Activated naive CD4-positive, alpha-beta T cell treated with anti-CD3 and anti-CD28 coated beads, Interleukin-2, amount 50 U/mL, for 24 hours (primary cell): Measurements from ENCODE around the gene WNT7B.

Experiments
- H3K27ac Mint-ChIP-seq: one replicate; pipeline ENCODE4 v1.8.0; 2021; ENCODE audit warnings: mild to moderate bottlenecking, mixed read lengths
- H3K27me3 Mint-ChIP-seq: one replicate; pipeline ENCODE4 v1.8.0; 2021; ENCODE audit warnings: mixed read lengths
- H3K36me3 Mint-ChIP-seq: one replicate; pipeline ENCODE4 v1.8.0; 2021; ENCODE audit warnings: mixed read lengths
- H3K4me1 Mint-ChIP-seq: one replicate; pipeline ENCODE4 v1.8.0; 2021; ENCODE audit warnings: mixed read lengths
- H3K4me3 Mint-ChIP-seq: one replicate; pipeline ENCODE4 v1.8.0; 2021; ENCODE audit warnings: mild to moderate bottlenecking, mixed read lengths
- H3K9me3 Mint-ChIP-seq: one replicate; pipeline ENCODE4 v1.8.0; 2021; ENCODE audit warnings: mixed read lengths

Gene WNT7B

GRCh38 chr22:45971408-45972028, 5.4 kb downstream of the WNT7B start:
- no peak overlapping the region for H3K27ac Mint-ChIP-seq
- H3K4me3 Mint-ChIP-seq = no peak overlapping the region
- no peaks in the 10 kb centered on the region for H3K9me3 Mint-ChIP-seq
- no peaks in the 10 kb centered on the region for H3K4me1 Mint-ChIP-seq
- peaks cover 33% of the 10 kb centered on the region for H3K27me3 Mint-ChIP-seq
- H3K36me3 Mint-ChIP-seq = no peaks in the 10 kb centered on the region

DNA sequence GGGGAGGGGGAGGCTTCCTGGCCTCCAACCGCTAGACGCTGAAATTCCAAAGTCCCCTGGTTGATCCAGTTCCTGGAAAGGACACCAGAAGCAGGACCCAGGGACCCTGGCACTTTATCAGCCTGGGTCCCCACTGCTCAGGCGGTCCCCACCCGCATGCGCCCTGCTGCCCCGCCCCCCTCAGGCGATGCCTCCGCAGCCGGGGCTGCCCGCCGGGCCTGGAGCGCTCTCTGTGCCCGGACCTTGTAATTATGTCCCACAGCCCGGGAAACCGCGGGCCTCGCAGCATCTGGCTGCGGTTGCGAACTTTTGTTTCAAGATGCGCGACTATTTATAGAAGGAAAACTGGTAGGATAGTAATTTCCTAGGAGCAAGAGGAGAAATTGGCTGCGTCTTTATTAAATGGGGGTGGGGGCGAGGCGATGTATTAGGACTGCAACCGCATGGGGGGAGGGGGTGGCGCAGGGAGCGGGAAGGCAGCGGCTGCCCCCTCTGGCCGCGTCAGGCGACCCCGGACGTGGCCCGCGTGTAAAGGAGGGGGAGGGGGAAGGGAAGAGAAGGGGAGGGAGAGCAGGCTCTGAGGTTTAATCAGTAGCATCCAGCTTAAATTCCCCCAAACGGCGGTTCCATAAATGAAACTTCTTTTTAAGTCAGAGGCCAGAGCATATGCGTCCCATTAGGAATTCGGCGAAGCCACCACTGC, 6.1 kb downstream of the WNT7B start:
- Mint-ChIP-seq H3K4me3 (no peak overlapping the region), H3K27me3 (peaks cover 33% of the 10 kb centered on the region)

DNA sequence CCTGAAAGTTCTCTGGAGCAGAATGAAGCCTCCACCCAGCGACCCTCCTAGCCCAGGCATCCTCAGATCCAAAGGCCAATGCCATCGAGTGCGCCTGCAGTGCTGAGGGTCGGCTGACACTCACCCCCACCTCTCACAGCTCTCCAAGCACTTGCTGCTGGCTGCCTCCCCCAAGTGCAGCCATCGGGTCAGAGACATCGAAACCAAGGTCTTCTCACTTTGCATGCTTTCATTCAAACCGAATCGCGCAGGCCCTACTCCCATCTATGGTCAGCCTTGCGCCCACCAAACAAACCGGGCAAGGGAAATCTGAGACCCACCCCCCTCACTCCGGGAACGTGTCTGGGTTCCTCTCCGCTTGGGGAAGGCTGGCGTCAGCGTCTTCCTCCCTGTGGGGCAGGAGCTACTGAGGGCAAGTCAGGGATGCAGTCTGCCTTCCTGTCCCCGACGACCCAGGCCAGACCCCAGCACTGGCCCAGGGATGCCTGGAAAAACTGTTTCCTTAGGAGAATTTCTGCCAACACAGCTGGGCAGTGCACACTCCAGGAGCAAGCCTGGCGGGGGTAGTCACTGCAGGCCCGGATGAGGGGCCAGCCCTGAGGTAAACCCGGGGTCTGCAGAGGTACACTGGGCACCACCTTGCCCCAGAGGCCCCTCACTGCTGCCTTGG, 7.0 kb downstream of the WNT7B start:
- no peaks in the 10 kb centered on the region for H3K36me3 Mint-ChIP-seq
- no peak overlapping the region for H3K4me3 Mint-ChIP-seq

More for the DNA sequence above, 6.1 kb downstream of the WNT7B start:
- no peaks in the 10 kb centered on the region for H3K9me3 Mint-ChIP-seq
- H3K36me3 Mint-ChIP-seq = no peaks in the 10 kb centered on the region
- H3K27ac Mint-ChIP-seq = no peak overlapping the region
- no peaks in the 10 kb centered on the region for H3K4me1 Mint-ChIP-seq

GRCh38 chr22:45969414-45969799, 7.6 kb downstream of the WNT7B start:
- H3K27ac Mint-ChIP-seq = no peak overlapping the region
- peaks cover 29% of the 10 kb centered on the region for H3K27me3 Mint-ChIP-seq
- no peak overlapping the region for H3K4me3 Mint-ChIP-seq
- no peaks in the 10 kb centered on the region for H3K4me1 Mint-ChIP-seq
- no peaks in the 10 kb centered on the region for H3K36me3 Mint-ChIP-seq
- H3K9me3 Mint-ChIP-seq = no peaks in the 10 kb centered on the region

More for the DNA sequence above, 7.0 kb downstream of the WNT7B start:
- Mint-ChIP-seq H3K9me3 (no peaks in the 10 kb centered on the region), H3K4me1 (no peaks in the 10 kb centered on the region), H3K27ac (no peak overlapping the region), H3K27me3 (peaks cover 29% of the 10 kb centered on the region)

DNA sequence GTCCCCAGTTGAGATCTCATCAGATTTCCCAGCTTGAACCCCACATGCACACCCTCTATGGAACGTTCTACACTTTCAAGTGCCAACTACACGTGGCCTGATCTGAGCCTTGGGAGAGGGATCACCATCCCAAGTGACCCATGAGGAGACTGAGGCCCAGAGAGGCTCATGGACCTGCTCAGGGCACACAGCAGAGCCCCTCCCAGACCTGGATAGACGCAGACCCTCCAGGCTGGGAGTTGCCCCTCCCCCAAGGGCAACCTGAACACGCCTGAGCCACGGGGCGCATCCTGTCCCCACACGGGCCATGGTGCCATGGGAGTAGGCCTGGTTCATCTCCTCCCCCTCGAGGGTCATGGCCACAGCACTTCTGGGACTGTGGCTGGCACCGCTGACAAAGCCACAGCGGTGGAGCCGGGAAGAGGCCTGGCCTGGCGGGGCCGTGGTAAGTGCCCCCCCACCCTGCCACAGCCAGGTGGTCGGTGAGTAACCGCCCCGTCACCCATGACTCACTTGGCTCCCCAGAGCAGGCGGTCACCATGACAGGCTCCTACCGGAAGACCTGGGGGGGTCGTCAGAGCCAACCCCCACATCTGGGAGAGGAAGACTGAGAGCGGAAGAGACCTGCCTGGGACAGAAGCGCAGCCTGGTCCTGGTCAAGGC, 8.1 kb downstream of the WNT7B start:
- Mint-ChIP-seq H3K36me3 (no peaks in the 10 kb centered on the region), H3K27me3 (peaks cover 24% of the 10 kb centered on the region), H3K27ac (no peak overlapping the region), H3K9me3 (no peaks in the 10 kb centered on the region), H3K4me1 (no peaks in the 10 kb centered on the region), H3K4me3 (no peak overlapping the region)

- no peak overlapping the region for H3K4me3 Mint-ChIP-seq
- H3K27me3 Mint-ChIP-seq = peaks cover 20% of the 10 kb centered on the region
- no peaks in the 10 kb centered on the region for H3K4me1 Mint-ChIP-seq
- no peak overlapping the region for H3K27ac Mint-ChIP-seq
- no peaks in the 10 kb centered on the region for H3K9me3 Mint-ChIP-seq
- no peaks in the 10 kb centered on the region for H3K36me3 Mint-ChIP-seq
These were observed 8.8 kb downstream of the WNT7B start for GRCh38 chr22:45968003-45968650.

DNA sequence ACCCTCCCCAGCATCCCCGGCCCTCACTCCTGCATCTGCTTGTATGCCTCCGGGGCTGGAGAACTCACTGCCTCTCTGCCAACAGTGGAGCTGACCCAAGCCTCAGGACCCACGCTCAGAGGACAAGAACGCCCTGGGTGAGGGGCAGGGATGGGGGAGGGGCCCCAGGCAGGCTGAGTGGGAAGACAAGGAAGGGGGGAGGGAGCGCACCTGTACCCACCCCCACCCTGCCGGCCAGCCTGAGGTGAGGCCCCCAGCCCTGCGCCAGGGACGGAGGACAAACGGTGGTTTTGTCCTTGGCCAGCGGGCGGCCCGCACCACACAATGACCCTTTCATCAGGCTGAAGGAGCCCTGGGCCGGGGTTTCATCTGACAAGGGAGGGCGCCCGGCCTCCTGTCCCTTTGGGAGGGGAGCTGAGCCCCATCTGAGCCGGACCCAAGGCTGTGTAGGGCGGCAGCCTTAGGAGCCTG, 10.0 kb downstream of the WNT7B start:
- Mint-ChIP-seq H3K9me3 (no peaks in the 10 kb centered on the region), H3K27ac (no peak overlapping the region), H3K4me1 (no peaks in the 10 kb centered on the region), H3K27me3 (peaks cover 18% of the 10 kb centered on the region), H3K36me3 (no peaks in the 10 kb centered on the region), H3K4me3 (no peak overlapping the region)

DNA sequence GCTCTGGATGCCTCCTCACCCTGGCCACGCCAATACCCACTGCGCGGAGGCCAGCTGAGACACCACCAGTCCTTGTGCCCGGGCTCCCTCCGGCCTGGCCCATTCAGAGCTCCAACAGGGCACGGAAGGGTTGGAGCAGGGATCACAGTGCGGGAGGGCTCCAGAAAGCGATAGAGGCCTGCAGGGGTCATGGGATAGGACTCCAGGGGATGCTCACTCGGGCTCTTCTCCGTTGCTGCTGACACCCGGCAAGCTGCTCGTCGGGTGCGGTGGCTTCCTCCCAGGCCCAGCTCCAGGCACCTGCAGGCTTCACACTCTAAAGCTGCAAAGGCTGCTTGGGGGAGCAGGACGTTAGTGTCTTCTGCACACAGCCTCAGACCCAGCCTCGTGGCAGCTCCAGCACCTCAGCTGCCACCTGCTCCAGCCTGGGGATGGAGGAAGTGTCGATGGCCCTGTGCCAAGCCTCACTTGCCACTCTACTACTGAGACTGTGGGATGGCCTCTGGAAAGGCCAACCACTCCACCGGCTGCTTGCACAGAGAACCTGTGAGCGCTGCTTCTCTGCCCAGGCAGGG, 10.6 kb downstream of the WNT7B start:
- Mint-ChIP-seq H3K27me3 (peaks cover 18% of the 10 kb centered on the region), H3K4me1 (no peaks in the 10 kb centered on the region), H3K36me3 (no peaks in the 10 kb centered on the region), H3K4me3 (no peak overlapping the region), H3K9me3 (no peaks in the 10 kb centered on the region), H3K27ac (no peak overlapping the region)

- Mint-ChIP-seq H3K4me3 (no peak overlapping the region), H3K27me3 (peaks cover 16% of the 10 kb centered on the region), H3K9me3 (no peaks in the 10 kb centered on the region), H3K27ac (no peak overlapping the region), H3K4me1 (no peaks in the 10 kb centered on the region), H3K36me3 (no peaks in the 10 kb centered on the region)
These were observed 11.4 kb downstream of the WNT7B start for GRCh38 chr22:45965563-45965962.

DNA sequence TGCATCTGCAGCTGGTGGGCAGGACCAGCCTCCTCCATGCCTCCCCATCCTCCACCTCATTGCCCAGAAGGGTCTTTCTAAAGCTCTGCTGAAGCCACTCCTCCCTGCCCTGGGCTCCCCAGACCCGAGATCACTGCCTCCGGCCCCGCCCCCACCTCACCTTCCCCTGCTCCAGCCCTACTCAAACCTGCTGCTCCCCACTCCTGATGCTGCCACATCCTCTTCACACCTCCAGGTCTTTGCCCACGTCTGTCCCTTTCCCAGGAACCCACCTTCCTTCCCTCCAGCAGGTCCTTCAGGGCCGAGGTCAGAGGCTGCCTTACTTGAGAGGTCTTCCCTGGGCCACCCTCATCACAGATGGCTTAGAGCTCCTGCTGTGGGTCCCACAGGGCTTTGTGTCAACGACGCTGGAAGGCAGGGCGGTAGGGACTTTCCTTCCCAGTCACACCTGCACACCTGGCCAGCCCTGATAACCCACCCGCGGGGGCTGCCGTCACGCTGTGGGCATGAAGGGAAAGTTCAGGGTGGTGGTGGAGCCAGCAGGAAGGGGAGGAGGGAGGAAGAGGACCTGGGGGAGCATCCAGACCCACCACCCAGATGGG, 11.9 kb downstream of the WNT7B start:
- no peaks in the 10 kb centered on the region for H3K9me3 Mint-ChIP-seq
- peaks cover 15% of the 10 kb centered on the region for H3K27me3 Mint-ChIP-seq
- H3K36me3 Mint-ChIP-seq = no peaks in the 10 kb centered on the region
- H3K27ac Mint-ChIP-seq = no peak overlapping the region
- H3K4me3 Mint-ChIP-seq = no peak overlapping the region
- H3K4me1 Mint-ChIP-seq = no peaks in the 10 kb centered on the region

DNA sequence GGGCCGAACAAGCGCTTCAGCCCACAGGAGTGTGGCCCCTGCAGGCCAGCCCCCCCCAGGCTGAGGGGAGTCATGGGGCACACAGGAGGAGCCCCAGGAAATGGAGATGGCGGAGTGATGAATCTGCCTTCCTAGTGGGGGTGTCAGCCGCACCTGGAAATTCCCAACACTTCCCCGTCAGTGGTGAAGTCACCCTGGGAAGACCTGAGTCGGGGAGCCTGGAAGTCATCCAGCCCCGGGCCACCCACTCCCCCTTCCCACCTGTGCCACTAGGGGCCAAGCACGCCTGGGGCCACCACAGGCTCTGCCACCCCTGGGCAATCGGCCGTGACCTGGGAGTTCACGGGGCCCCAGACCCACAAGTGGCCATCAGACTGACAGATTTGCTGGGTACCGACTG, 12.6 kb downstream of the WNT7B start:
- no peaks in the 10 kb centered on the region for H3K9me3 Mint-ChIP-seq
- H3K27me3 Mint-ChIP-seq = peaks cover 11% of the 10 kb centered on the region
- H3K36me3 Mint-ChIP-seq = no peaks in the 10 kb centered on the region
- no peaks in the 10 kb centered on the region for H3K4me1 Mint-ChIP-seq
- H3K27ac Mint-ChIP-seq = no peak overlapping the region
- no peak overlapping the region for H3K4me3 Mint-ChIP-seq

DNA sequence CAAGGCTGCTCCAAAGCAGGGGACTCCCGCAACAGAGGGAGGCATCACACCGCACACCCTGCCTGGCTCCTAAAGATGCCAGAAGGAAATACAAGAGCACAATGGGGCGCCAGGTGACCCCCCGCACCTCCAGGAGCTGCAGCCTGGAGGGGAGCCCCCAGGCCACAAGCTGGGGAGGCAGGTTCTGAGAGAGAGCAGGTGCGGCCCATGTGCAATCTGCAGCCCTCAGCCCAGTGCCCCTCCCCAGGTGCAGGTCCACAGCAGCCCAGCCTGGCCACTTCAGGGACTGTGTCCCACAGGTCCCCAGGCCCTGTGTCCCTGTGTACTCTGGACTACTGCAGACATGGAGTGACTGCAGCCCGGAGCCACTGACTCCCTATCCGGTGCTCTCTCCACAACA, 13.1 kb downstream of the WNT7B start:
- Mint-ChIP-seq H3K36me3 (no peaks in the 10 kb centered on the region), H3K4me3 (no peak overlapping the region), H3K4me1 (no peaks in the 10 kb centered on the region), H3K27ac (no peak overlapping the region), H3K9me3 (no peaks in the 10 kb centered on the region), H3K27me3 (peaks cover 10% of the 10 kb centered on the region)

DNA sequence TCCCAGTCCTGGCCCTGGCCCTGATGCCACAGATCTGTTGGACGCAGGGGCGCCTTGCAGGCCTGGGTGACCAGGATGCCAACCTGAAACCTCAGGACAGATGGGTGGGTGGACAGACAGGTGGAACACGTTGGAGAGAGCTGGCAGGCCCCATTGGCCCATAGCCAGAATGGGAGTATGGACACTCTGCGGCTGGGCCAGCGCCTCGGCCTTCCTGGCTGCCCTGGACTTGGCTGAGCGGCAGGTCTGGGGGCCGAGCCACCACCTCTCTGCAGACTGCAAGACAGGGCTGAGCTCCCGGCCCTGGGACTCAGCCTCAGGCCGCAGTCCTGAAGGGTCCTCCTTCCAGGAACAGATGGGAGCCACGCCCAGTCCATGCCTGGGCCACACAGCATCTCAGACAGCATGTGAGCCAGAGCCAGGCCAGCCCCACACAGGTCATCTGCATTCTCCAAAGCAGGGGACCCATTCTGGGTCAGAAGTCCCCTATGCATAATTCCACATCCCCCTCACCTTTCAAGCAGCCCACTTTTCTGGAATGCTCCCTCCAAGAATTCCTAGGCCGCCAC, 14.1 kb downstream of the WNT7B start:
- peaks cover 2% of the 10 kb centered on the region for H3K27me3 Mint-ChIP-seq
- no peak overlapping the region for H3K27ac Mint-ChIP-seq
- no peaks in the 10 kb centered on the region for H3K36me3 Mint-ChIP-seq
- H3K9me3 Mint-ChIP-seq = no peaks in the 10 kb centered on the region
- H3K4me3 Mint-ChIP-seq = no peak overlapping the region
- H3K4me1 Mint-ChIP-seq = no peaks in the 10 kb centered on the region

GRCh38 chr22:45962434-45962718, 14.6 kb downstream of the WNT7B start:
- H3K4me3 Mint-ChIP-seq = no peak overlapping the region
- H3K4me1 Mint-ChIP-seq = no peaks in the 10 kb centered on the region
- H3K36me3 Mint-ChIP-seq = no peaks in the 10 kb centered on the region
- peaks cover 2% of the 10 kb centered on the region for H3K27me3 Mint-ChIP-seq
- H3K27ac Mint-ChIP-seq = no peak overlapping the region
- H3K9me3 Mint-ChIP-seq = no peaks in the 10 kb centered on the region
